IMR-90 (cell line): ENCODE measurements around the gene PIAS1. TPM values are rescaled to one million over a fixed set of nuclear protein-coding genes. Genes with fewer than 3 reads are reported as not detected.

Experiments used
- ATAC-seq: fragments of 200-7000 bp; cut with Tn5 transposase; 2 replicates; pipeline ENCODE4 v1.9.1; 2020; ENCODE audit warnings: low read depth, mild to moderate bottlenecking, moderate library complexity
- Bru-seq: library from RNA; stranded (reverse); fragments of 400-500 nt; gene quantifications from one replicate; lab custom pipeline; 2021; lab: Mats Ljungman, UMichigan
- BruChase-seq, 2 experiments: library from RNA; stranded (reverse); fragments of 400-500 nt; gene quantifications; one replicate each; lab custom pipeline; 2021; lab: Mats Ljungman, UMichigan
- BruUV-seq: library from RNA; stranded (reverse); fragments of 400-500 nt; replicated peaks from 2 replicates; lab custom pipeline; 2021; lab: Mats Ljungman, UMichigan
- CTCF ChIA-PET: fragments of 300-600 bp; formaldehyde crosslinking; extraction: SDS; loops from one replicate; lab custom pipeline; 2021; ENCODE audit warnings: antibody characterized with exemption; lab: Yijun Ruan, JAX
- POLR2A ChIA-PET: fragments of 300-600 bp; sonication (Branson Sonifier 250); formaldehyde crosslinking; loops from one replicate; lab custom pipeline; 2022; ENCODE audit warnings: antibody characterized with exemption; ENCODE audit not compliant: unreplicated experiment; lab: Charles Lee
- DNase-seq: peaks from one replicate; pipeline ENCODE4 v3.0.0; 2013
- H2AFZ ChIP-seq: replicated peaks from 2 replicates; pipeline ENCODE3; 2013; ENCODE audit warnings: low read length, mild to moderate bottlenecking; ENCODE audit not compliant: poor library complexity
- H2AK5ac ChIP-seq: 2 replicates; pipeline ENCODE4 v1.6.1; 2013; ENCODE audit warnings: low read depth, low read length, inconsistent platforms
- H2AK9ac ChIP-seq: replicated peaks from 2 replicates; pipeline ENCODE3; 2013; ENCODE audit warnings: mild to moderate bottlenecking, low read depth, low read length, moderate library complexity; ENCODE audit not compliant: poor library complexity
- H2BK120ac ChIP-seq: 2 replicates; pipeline ENCODE4 v1.6.1; 2013; ENCODE audit warnings: low read depth, low read length, inconsistent platforms
- H2BK15ac ChIP-seq: 3 replicates; pipeline ENCODE4 v1.6.1; 2013; ENCODE audit warnings: low read depth, low read length, inconsistent platforms
- H2BK20ac ChIP-seq: 2 replicates; pipeline ENCODE4 v1.6.1; 2013; ENCODE audit warnings: low read depth, mild to moderate bottlenecking, inconsistent platforms, low read length, moderate library complexity
- H2BK5ac ChIP-seq: 2 replicates; pipeline ENCODE4 v1.6.1; 2013; ENCODE audit warnings: mild to moderate bottlenecking, low read depth, low read length, inconsistent platforms; ENCODE audit not compliant: poor library complexity, severe bottlenecking
- H3K14ac ChIP-seq: replicated peaks from 2 replicates; pipeline ENCODE4 v1.6.1; 2013; ENCODE audit warnings: low read depth, low read length, inconsistent platforms
- H3K18ac ChIP-seq: 2 replicates; pipeline ENCODE4 v1.6.1; 2013; ENCODE audit warnings: low read depth, low read length, control low read depth
- H3K23ac ChIP-seq: 2 replicates; pipeline ENCODE4 v1.6.1; 2013; ENCODE audit warnings: low read depth, low read length, inconsistent platforms
- H3K27ac ChIP-seq: 2 replicates; pipeline ENCODE4 v1.5.1; 2013; ENCODE audit warnings: mild to moderate bottlenecking, control low read depth, low read length; ENCODE audit not compliant: insufficient read depth
- H3K27me3 ChIP-seq: 2 replicates; pipeline ENCODE4 v1.6.1; 2013; ENCODE audit warnings: low read length; ENCODE audit not compliant: control insufficient read depth, insufficient read depth
- H3K36me3 ChIP-seq: 2 replicates; pipeline ENCODE4 v1.6.1; 2013; ENCODE audit warnings: low read length, mixed read lengths; ENCODE audit not compliant: control insufficient read depth, insufficient read depth
- H3K4ac ChIP-seq: 2 replicates; pipeline ENCODE4 v1.6.1; 2013; ENCODE audit warnings: low read depth, low read length, inconsistent platforms
- H3K4me1 ChIP-seq: 2 replicates; pipeline ENCODE4 v1.6.1; 2013; ENCODE audit warnings: low read length, mixed read lengths; ENCODE audit not compliant: control insufficient read depth, insufficient read depth
- H3K4me2 ChIP-seq: 2 replicates; pipeline ENCODE4 v1.6.1; 2013; ENCODE audit warnings: low read depth, mild to moderate bottlenecking, control low read depth, low read length, moderate library complexity
- H3K4me3 ChIP-seq: 2 replicates; pipeline ENCODE4 v1.5.1; 2013; ENCODE audit warnings: low read depth, mild to moderate bottlenecking, control low read depth, low read length, moderate library complexity; ENCODE audit not compliant: insufficient read depth
- H3K56ac ChIP-seq: 2 replicates; pipeline ENCODE4 v1.6.1; 2013; ENCODE audit warnings: low read length, inconsistent platforms; ENCODE audit not compliant: insufficient read depth; ENCODE audit errors: extremely low read depth
- H3K79me1 ChIP-seq, 2 experiments: 2 replicates each; pipeline ENCODE4 v1.6.1; 2013; ENCODE audit warnings: low read length in 2 of 2, inconsistent platforms in 1 of 2, low read depth in 1 of 2
- H3K9ac ChIP-seq: 2 replicates; pipeline ENCODE4 v1.6.1; 2013; ENCODE audit warnings: low read depth, low read length, control low read depth
- H3K9me1 ChIP-seq: 2 replicates; pipeline ENCODE4 v1.6.1; 2013; ENCODE audit warnings: low read length, inconsistent platforms; ENCODE audit not compliant: insufficient read depth
- H3K9me3 ChIP-seq: 2 replicates; pipeline ENCODE4 v1.6.1; 2013; ENCODE audit warnings: low read length; ENCODE audit not compliant: control insufficient read depth, insufficient read depth
- H4K20me1 ChIP-seq: 2 replicates; pipeline ENCODE4 v1.6.1; 2013; ENCODE audit warnings: low read length, inconsistent platforms; ENCODE audit not compliant: insufficient read depth
- H4K5ac ChIP-seq: 2 replicates; pipeline ENCODE4 v1.6.1; 2013; ENCODE audit warnings: mild to moderate bottlenecking, low read depth, low read length, control low read depth
- H4K8ac ChIP-seq, 2 experiments: 2 replicates each; pipeline ENCODE4 v1.6.1; 2013; ENCODE audit warnings: low read depth in 2 of 2, low read length in 2 of 2, control low read depth in 1 of 2, inconsistent platforms in 1 of 2
- H4K91ac ChIP-seq: 2 replicates; pipeline ENCODE4 v1.6.1; 2013; ENCODE audit warnings: low read depth, low read length, inconsistent platforms; ENCODE audit not compliant: insufficient read depth
- BHLHE40 ChIP-seq: fragments of 150-350 bp; IDR thresholded peaks from 2 replicates; pipeline ENCODE4 v1.6.1; 2016; ENCODE audit warnings: mild to moderate bottlenecking, low read depth, low read length
- CEBPB ChIP-seq: IDR thresholded peaks from 2 replicates; pipeline ENCODE4 v1.6.1; 2012; ENCODE audit warnings: low read depth, low read length, improper control_type of control experiment
- CHD1 ChIP-seq: IDR thresholded peaks from 2 replicates; pipeline ENCODE4 v1.6.1; 2012; ENCODE audit warnings: low read depth, low read length, improper control_type of control experiment
- CTCF ChIP-seq: conservative IDR thresholded peaks from 2 replicates; pipeline ENCODE4 v1.5.1; 2012; ENCODE audit warnings: mild to moderate bottlenecking, low read depth, low read length, improper control_type of control experiment
- FOS ChIP-seq: fragments of 150-350 bp; IDR thresholded peaks from 2 replicates; pipeline ENCODE4 v1.6.1; 2016; ENCODE audit warnings: low read depth, low read length
- MAFK ChIP-seq: IDR thresholded peaks from 2 replicates; pipeline ENCODE4 v1.6.1; 2012; ENCODE audit warnings: low read depth, low read length, improper control_type of control experiment
- MAZ ChIP-seq: IDR thresholded peaks from 2 replicates; pipeline ENCODE4 v1.6.1; 2012; ENCODE audit warnings: low read depth, mild to moderate bottlenecking, low read length, improper control_type of control experiment, moderate library complexity, borderline replicate concordance
- MXI1 ChIP-seq: IDR thresholded peaks from 2 replicates; pipeline ENCODE4 v1.6.1; 2012; ENCODE audit warnings: low read depth, mild to moderate bottlenecking, low read length, moderate library complexity, borderline replicate concordance
- NFE2L2 ChIP-seq: fragments of 150-350 bp; IDR thresholded peaks from 2 replicates; pipeline ENCODE4 v1.6.1; 2016; ENCODE audit warnings: low read depth, mild to moderate bottlenecking, low read length
- POLR2A ChIP-seq: IDR thresholded peaks from 2 replicates; pipeline ENCODE4 v1.6.1; 2012; ENCODE audit warnings: mild to moderate bottlenecking, low read depth, low read length
- RAD21 ChIP-seq: IDR thresholded peaks from 2 replicates; pipeline ENCODE4 v1.6.1; 2012; ENCODE audit warnings: low read length, improper control_type of control experiment
- RFX5 ChIP-seq: IDR thresholded peaks from 2 replicates; pipeline ENCODE4 v1.8.0; 2012; ENCODE audit warnings: low read depth, mild to moderate bottlenecking, low read length, moderate library complexity
- SMC3 ChIP-seq: fragments of 150-350 bp; IDR thresholded peaks from 2 replicates; pipeline ENCODE4 v1.6.1; 2016; ENCODE audit warnings: low read depth, mild to moderate bottlenecking, antibody characterized with exemption, low read length, moderate library complexity
- WGBS, 2 experiments: methylation state at CpG; one replicate each; pipeline versions ENCODE4 v1.1.5 to v1.1.7; 2013; ENCODE audit warnings: missing lambda C conversion rate in 2 of 2; ENCODE audit not compliant: insufficient read length in 1 of 2; ENCODE audit errors: extremely low coverage in 2 of 2; 5-methylcytosine and 5-hydroxymethylcytosine counted together
- dilution Hi-C: fragments of 300-500 bp; cut with HindIII; formaldehyde crosslinking; loops from one replicate; pipeline ENCODE4 v1.14.3; 2018; ENCODE audit warnings: low sequenced_read_pairs; ENCODE audit not compliant: unreplicated experiment
- in situ Hi-C: fragments of 300-500 bp; cut with MboI; formaldehyde crosslinking; loops from 3 replicates; pipeline ENCODE4 v1.14.3; 2019; ENCODE audit warnings: low sequenced_read_pairs, inconsistent platforms, mixed read lengths
- intact Hi-C: fragments of 100-400 bp; cut with micrococcal nuclease; formaldehyde crosslinking; loops from 2 replicates; pipeline ENCODE4 v1.10.0; 2022
- long read RNA-seq: library from polyadenylated mRNA; unstranded; transcript quantifications from one replicate; pipeline ENCODE4 v2.0.0, GENCODE V29; 2021; ENCODE audit not compliant: unreplicated experiment
- polyA plus RNA-seq, 3 experiments: library from polyadenylated mRNA; depleted of rRNA; stranded (reverse); fragments of >200 nt; gene quantifications; 2 replicates each; pipeline ENCODE4 v1.2.3, GENCODE V29; 2012; ENCODE audit warnings: low replicate concordance in 1 of 3
- total RNA-seq: library from RNA; depleted of rRNA; stranded (reverse); fragments of >200 nt; gene quantifications from 2 replicates; pipeline ENCODE4 v1.2.3, GENCODE V29; 2012; rRNA removed

The PIAS1 gene
- total RNA-seq (41.1 and 63.6 TPM in 2 replicates), polyA plus RNA-seq (2012; rRNA removed) (20.0 and 20.9 TPM in 2 replicates), Bru-seq, nascent RNA (percentile 91 among the genes with signal in this experiment), BruChase-seq, experiment 1, labeled RNA remaining after a 6-hour chase (percentile 84 among the genes with signal in this experiment), BruChase-seq, experiment 2, labeled RNA remaining after a 2-hour chase (percentile 90 among the genes with signal in this experiment)
- polyA plus RNA-seq (2012; cell fraction: cytosol; rRNA removed), result 5.2 and 5.8 TPM in 2 replicates
- 34.5 and 61.9 TPM in 2 replicates for polyA plus RNA-seq (2012; cell fraction: nucleus; rRNA removed; ENCODE audit: low replicate concordance)
- long read RNA-seq, full-length matches to known transcripts, result 21 of 31 reads
- long read RNA-seq, partial matches to known transcripts, result 5 of 31 reads
- long read RNA-seq, other reads (novel, unspliced or antisense), result 5 of 31 reads

- dilution Hi-C loops, result no loop called here
- H3K9me1 ChIP-seq, result no peaks in the 10 kb centered on the region
- H2BK120ac ChIP-seq, result peak within 1 kb of the TSS; percentile 3; the same call in 1 of the 2 replicates
- ChIA-PET CTCF (interaction anchor here (0.5 to 1.3 kb wide), 2 partner anchors 100 to 571 kb away, joined by 3 to 4 read pairs; no protein-coding TSS in a partner anchor), POLR2A (interaction anchor here (0.6 kb wide), 2 partner anchors 49 to 152 kb away, joined by 3 to 10 read pairs; no protein-coding TSS in a partner anchor)
- peak within 1 kb of the TSS; percentile 88 for H3K4me3 ChIP-seq
- peaks cover 0 to 28% of the 10 kb centered on the region in 2 experiments; a peak in 2 of 4 replicates for H3K79me1 ChIP-seq
- no peak within 1 kb of the TSS for H4K5ac ChIP-seq
- intact Hi-C loops, result loop anchor here (1.0 to 2.0 kb wide), 3 partner anchors 101 to 211 kb away; no protein-coding TSS in a partner anchor
- H3K27ac ChIP-seq, result peak within 1 kb of the TSS; percentile 57
- H3K4me2 ChIP-seq, result peak within 1 kb of the TSS; percentile 99
- DNase-seq, result peak; percentile 83
- peak within 1 kb of the TSS; percentile 43 for H4K91ac ChIP-seq
- no peak within 1 kb of the TSS for H2AK5ac ChIP-seq
- in situ Hi-C loops, result no loop called here
- no peak within 1 kb of the TSS for H2BK15ac ChIP-seq
- ATAC-seq, result peak; percentile 98
- H3K56ac ChIP-seq, result peak within 1 kb of the TSS; percentile 63
- H4K20me1 ChIP-seq, result peaks cover 38% of the 10 kb centered on the region
- no peak within 1 kb of the TSS for H2BK20ac ChIP-seq
- no peaks in the 10 kb centered on the region; the same call in 1 of the 2 replicates for H3K27me3 ChIP-seq
- H2AFZ ChIP-seq, result peak within 1 kb of the TSS; percentile 96
- H3K4ac ChIP-seq, result peak within 1 kb of the TSS; percentile 46
- H3K18ac ChIP-seq, result no peak within 1 kb of the TSS
- H2AK9ac ChIP-seq, result peak within 1 kb of the TSS; percentile 73
- H4K8ac ChIP-seq, result peak within 1 kb of the TSS; percentile 21 to 51; a peak in 2 of 4 replicates
- peak within 1 kb of the TSS; percentile 57 for H3K14ac ChIP-seq
- H3K9ac ChIP-seq, result peak within 1 kb of the TSS; percentile 85
- no peaks in the 10 kb centered on the region; the same call in 1 of the 2 replicates for H3K4me1 ChIP-seq
- no peaks in the 10 kb centered on the region for H3K9me3 ChIP-seq
- H2BK5ac ChIP-seq, result peak within 1 kb of the TSS; percentile 44
- H3K36me3 ChIP-seq, result no peaks in the 10 kb centered on the region
- WGBS, 2 experiments, result 0% methylated on average over 10 of the region's 72 CpGs; no CpG with 5 or more reads in 1 of the 2 experiments
- no TSS peak for BruUV-seq
- peak within 1 kb of the TSS; percentile 52 for H3K23ac ChIP-seq
- TF ChIP-seq MXI1, result 0 out of 2 replicates have a peak, but pooled peaks have one; percentile 19
- peak; percentile 75; the same call in 1 of the 2 replicates for TF ChIP-seq MAZ
- peak; percentile 74 for TF ChIP-seq POLR2A
- no peak for TF ChIP-seq CEBPB
- TF ChIP-seq MAFK, result no peak
- TF ChIP-seq RFX5, result no peak
- TF ChIP-seq BHLHE40, result peak; percentile 82
- TF ChIP-seq CTCF, result no peak
- no peak for TF ChIP-seq NFE2L2
- no peak for TF ChIP-seq CHD1
- TF ChIP-seq FOS, result no peak
- no peak for TF ChIP-seq RAD21
- TF ChIP-seq SMC3, result no peak
Measured at GRCh38 chr15:68053701-68054627, at the start of gene PIAS1. TSS of gene PIAS1 (plus strand) at chr15:68054315. CDS start at chr15:68054327, 12 bp downstream.
